Gastrocnemius medialis (tissue), 4 donors: Measurements from ENCODE around the gene BACH1. TPM values are rescaled to one million over a fixed set of nuclear protein-coding genes. Genes with fewer than 3 reads are reported as not detected.
A peak's percentile ranks its signal among the peaks of the same experiment; 100 is the strongest.

Source experiments
- ATAC-seq, 2 donors: fragments of 150-250 bp; one replicate each; pipeline ENCODE4 v1.9.1; 2016
- DNase-seq, 2 donors: peaks; one replicate each; pipeline ENCODE4 v3.0.0-alpha.2; 2019
- H3K27ac ChIP-seq, 4 donors: fragments of 200-600 bp; sonication (generic); 1 replicate in 1 of 4; 2 replicates in 3 of 4; pipeline ENCODE4 v1.5.1; 2016 to 2018; ENCODE audit warnings: mild to moderate bottlenecking in 2 of 4, moderate library complexity in 1 of 4
- H3K27me3 ChIP-seq, 3 donors: fragments of 200-600 bp; sonication (generic) in 2 of 3; 1 replicate in 1 of 3; 2 replicates in 2 of 3; pipeline versions ENCODE4 v1.5.1 to v1.6.0; 2016 to 2019; ENCODE audit warnings: mild to moderate bottlenecking in 1 of 3, moderate library complexity in 1 of 3
- H3K36me3 ChIP-seq, 2 donors: fragments of 200-600 bp; sonication (generic) in 1 of 2; one replicate each; pipeline ENCODE4 v1.5.1; 2017 to 2018
- H3K4me1 ChIP-seq, 2 donors: fragments of 200-600 bp; sonication (generic) in 1 of 2; one replicate each; pipeline ENCODE4 v1.5.1; 2016 to 2017; ENCODE audit warnings: mild to moderate bottlenecking in 2 of 2
- H3K4me3 ChIP-seq, 4 donors: fragments of 200-600 bp; sonication (generic) in 3 of 4; 1 replicate in 1 of 4; 2 replicates in 3 of 4; pipeline ENCODE4 v1.5.1; 2016 to 2019; ENCODE audit warnings: mild to moderate bottlenecking in 2 of 4
- H3K9me3 ChIP-seq, 3 donors: fragments of 200-600 bp; sonication (generic) in 2 of 3; 1 replicate in 1 of 3; 2 replicates in 2 of 3; pipeline ENCODE4 v1.5.1; 2016 to 2019
- CTCF ChIP-seq, 5 experiments: fragments of 450-650 bp in 3 of 5; fragments of 200-600 bp in 2 of 5; sonication (generic) in 2 of 5; IDR thresholded peaks in 4 of 5; conservative IDR thresholded peaks in 1 of 5; 1 replicate in 4 of 5; 2 replicates in 1 of 5; pipeline ENCODE4 v1.5.1; 2016 to 2019; ENCODE audit warnings: antibody characterized with exemption in 5 of 5, mild to moderate bottlenecking in 3 of 5, moderate library complexity in 3 of 5
- POLR2A ChIP-seq, 2 donors: fragments of 450-650 bp; IDR thresholded peaks; one replicate each; pipeline ENCODE4 v1.6.1; 2017; ENCODE audit warnings: antibody characterized with exemption in 2 of 2, mild to moderate bottlenecking in 2 of 2, moderate library complexity in 2 of 2
- in situ Hi-C, 4 donors: fragments of 200-750 bp; cut with MboI; loops; one replicate each; pipeline versions ENCODE4 v1.15.0 to v1.8.0; 2017; ENCODE audit warnings: low sequenced_read_pairs in 4 of 4
- intact Hi-C: fragments of 100-400 bp; cut with DNase I; formaldehyde crosslinking; loops from one replicate; pipeline ENCODE4 v1.15.1; 2023; ENCODE audit warnings: low total_unique reads
- total RNA-seq, 4 donors: library from RNA; depleted of rRNA; stranded (reverse); fragments of >200 nt; gene quantifications; one replicate each; pipeline versions ENCODE4 v1.1.0 to v1.2.3, GENCODE V29; 2016

BACH1 gene
- total RNA-seq, 4 donors from 2014 or later: 52.4 to 72.7 (median 62.7) TPM

- Histone ChIP-seq H3K36me3 (no peaks in the 10 kb centered on the region), H3K27me3 (no peaks in the 10 kb centered on the region), H3K4me3 (peak overlapping the region; percentile 69 to 87 (median 72)), H3K9me3 (no peaks in the 10 kb centered on the region), H3K4me1 (peaks cover 26 to 28% of the 10 kb centered on the region in 2 donors), H3K27ac (peak overlapping the region; percentile 89 to 97 (median 94))
- no peak for TF ChIP-seq POLR2A (IDR thresholded peaks at IDR 0.05)
- no peak for TF ChIP-seq CTCF (IDR thresholded peaks at IDR 0.05 in 4 of 5, conservative IDR thresholded peaks at IDR 0.05 in 1 of 5)
- ATAC-seq (no peak), DNase-seq (peak; percentile 5 to 51)
- intact Hi-C loops (loop anchor here (1.0 to 5.0 kb wide), 4 partner anchors 35 to 225 kb away; partner anchors contain the start of gene CCT8), in situ Hi-C loops (loop anchor here in 3 of 4 donors (10.0 to 25.0 kb wide), 6 partner anchors 57 to 213 kb away; no protein-coding TSS in a partner anchor)
Observed at GRCh38 chr21:29297483-29298347, 1.0 kb upstream of the BACH1 start.

DNA sequence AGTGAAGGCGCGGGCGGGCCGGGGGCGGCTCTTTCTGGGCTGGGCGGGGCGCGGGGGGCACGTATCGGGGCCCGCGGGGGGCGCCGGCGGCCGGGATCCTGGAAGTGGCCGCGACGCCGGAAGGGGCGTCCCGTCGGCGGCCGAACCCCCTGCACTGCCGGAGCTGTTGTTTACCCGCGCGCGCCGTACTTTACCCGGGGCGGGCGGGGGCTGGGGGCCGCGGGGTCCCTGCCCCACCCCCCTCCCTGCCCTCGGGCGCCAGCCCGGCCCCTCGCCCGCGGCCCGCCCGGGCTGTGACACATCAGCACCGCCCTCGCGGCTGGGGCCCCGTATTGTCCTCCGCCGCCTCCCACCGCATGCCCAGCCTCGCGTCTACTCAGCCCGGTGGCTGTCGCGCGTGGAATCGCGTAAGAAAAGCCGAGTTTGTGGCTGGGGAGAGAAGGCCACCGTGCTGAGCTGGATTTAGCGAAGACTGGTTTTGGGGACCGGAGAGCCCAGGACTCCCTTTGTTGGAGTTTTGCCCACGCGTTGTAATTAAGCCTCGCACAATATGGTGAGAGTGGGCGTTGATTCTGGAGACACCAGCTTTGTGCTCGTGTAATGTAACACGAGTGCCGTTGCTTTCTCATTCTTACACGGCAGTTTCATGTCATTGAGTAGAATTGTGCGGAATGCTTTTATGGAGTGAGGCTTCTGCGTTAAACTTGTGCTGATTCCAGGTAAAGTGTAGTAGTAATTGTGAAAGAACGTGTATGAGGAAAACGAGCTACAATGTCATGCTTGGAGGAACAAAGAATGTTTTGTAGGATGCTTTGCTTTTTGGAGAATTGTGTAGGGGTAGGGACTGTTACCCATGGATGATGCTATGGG is 559 bp downstream of the BACH1 start:
- ATAC-seq (peak; percentile 37 to 53), DNase-seq (peak; percentile 27 to 64)
- TF ChIP-seq CTCF (IDR thresholded peaks at IDR 0.05 in 4 of 5, conservative IDR thresholded peaks at IDR 0.05 in 1 of 5) (no peak), POLR2A (IDR thresholded peaks at IDR 0.05) (no peak)
- in situ Hi-C loops: loop anchor here in 3 of 4 donors (10.0 to 25.0 kb wide), 6 partner anchors 56 to 214 kb away; no protein-coding TSS in a partner anchor
- H3K27ac ChIP-seq: peak overlapping the region; percentile 89 to 97 (median 94)
- no peaks in the 10 kb centered on the region for H3K27me3 ChIP-seq
- peaks cover 42 to 44% of the 10 kb centered on the region in 2 donors for H3K4me1 ChIP-seq
- H3K4me3 ChIP-seq: peak overlapping the region; percentile 64 to 87 (median 72)
- H3K36me3 ChIP-seq: no peaks in the 10 kb centered on the region
- intact Hi-C loops: loop anchor here (2.0 to 5.0 kb wide), 3 partner anchors 34 to 227 kb away; partner anchors contain the start of gene CCT8
- no peaks in the 10 kb centered on the region for H3K9me3 ChIP-seq

GRCh38 chr21:29299916-29300806 is 1.4 kb downstream of the BACH1 start:
- no peaks in the 10 kb centered on the region for H3K36me3 ChIP-seq
- intact Hi-C loops (loop anchor here (1.0 to 5.0 kb wide), 6 partner anchors 27 to 228 kb away; partner anchors contain the start of gene CCT8), in situ Hi-C loops (loop anchor here in 3 of 4 donors (10.0 to 25.0 kb wide), 6 partner anchors 55 to 215 kb away; no protein-coding TSS in a partner anchor)
- H3K9me3 ChIP-seq: no peaks in the 10 kb centered on the region
- ATAC-seq: peak; percentile 64 to 76
- peak overlapping the region; percentile 64 to 87 (median 72) for H3K4me3 ChIP-seq
- TF ChIP-seq CTCF (IDR thresholded peaks at IDR 0.05 in 4 of 5, conservative IDR thresholded peaks at IDR 0.05 in 1 of 5) (no peak), POLR2A (IDR thresholded peaks at IDR 0.05) (peak; percentile 53 to 56)
- DNase-seq: peak; percentile 72 to 73
- H3K4me1 ChIP-seq: peaks cover 51 to 52% of the 10 kb centered on the region in 2 donors
- no peaks in the 10 kb centered on the region for H3K27me3 ChIP-seq
- peak overlapping the region; percentile 89 to 97 (median 94) for H3K27ac ChIP-seq

GRCh38 chr21:29300807-29301138 is 2.1 kb downstream of the BACH1 start:
- Histone ChIP-seq H3K36me3 (no peaks in the 10 kb centered on the region), H3K9me3 (no peaks in the 10 kb centered on the region), H3K27me3 (no peaks in the 10 kb centered on the region), H3K27ac (peak overlapping the region; percentile 89 to 97 (median 94)), H3K4me1 (peaks cover 57 to 58% of the 10 kb centered on the region in 2 donors), H3K4me3 (peak overlapping the region; percentile 64 to 87 (median 72))
- DNase-seq: no peak
- no peak for ATAC-seq
- intact Hi-C loops: loop anchor here (1.0 to 5.0 kb wide), 3 partner anchors 27 to 148 kb away; no protein-coding TSS in a partner anchor
- in situ Hi-C loops: no loop called here
- TF ChIP-seq POLR2A (IDR thresholded peaks at IDR 0.05): no peak
- no peak for TF ChIP-seq CTCF (IDR thresholded peaks at IDR 0.05 in 4 of 5, conservative IDR thresholded peaks at IDR 0.05 in 1 of 5)
